Measurements from ENCODE around the gene RNF4.

The RNF4 gene

DNA sequence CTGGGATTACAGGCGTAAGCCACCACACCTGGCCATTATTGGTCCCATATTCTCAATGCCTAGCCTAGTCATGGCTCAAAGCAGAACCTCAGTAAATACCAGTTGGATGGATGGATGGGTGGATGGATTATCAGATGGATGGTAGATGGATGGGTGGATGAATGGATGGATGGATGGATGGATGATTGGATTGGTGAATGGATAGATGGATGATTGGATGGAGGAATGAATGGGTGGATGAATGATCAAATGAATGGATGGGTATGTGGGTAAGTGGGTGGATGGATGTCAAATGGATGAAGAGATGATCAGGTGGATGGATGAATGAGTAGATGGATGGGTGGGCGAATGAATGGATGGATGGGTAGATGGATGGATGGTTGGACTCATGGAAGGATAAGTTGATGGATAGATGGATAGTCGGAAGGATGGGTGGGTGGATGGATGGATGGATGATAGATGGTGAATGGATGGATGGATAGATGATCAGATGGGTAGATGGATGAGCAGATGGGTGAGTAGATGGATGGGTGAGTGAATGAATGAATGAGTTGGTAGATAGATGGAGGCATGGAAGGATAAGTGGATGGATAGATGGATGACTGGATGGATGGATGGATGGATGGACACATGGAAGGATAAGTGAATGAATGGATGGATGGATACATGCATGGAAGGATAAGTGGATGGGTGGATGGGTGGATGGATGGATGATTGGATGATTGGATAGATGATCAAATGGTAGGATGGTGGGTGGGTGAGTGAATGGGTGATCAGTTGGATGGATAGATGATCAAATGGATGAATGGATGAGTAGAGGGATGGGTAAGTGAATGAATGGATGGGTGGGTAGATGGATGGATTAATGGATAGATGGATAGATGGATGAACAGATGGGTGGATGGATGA is 22.0 kb upstream of the RNF4 start:
- POLR2A ChIA-PET = no interaction called here
- CTCF ChIA-PET = no interaction called here
- TF ChIP-seq BHLHE40 (IDR thresholded peaks at IDR 0.05; ENCODE audit: borderline replicate concordance) (no peak), SUZ12 (IDR thresholded peaks at IDR 0.05) (no peak), ARNT (IDR thresholded peaks at IDR 0.05) (no peak), L3MBTL2 (conservative IDR thresholded peaks at IDR 0.05) (no peak), ZNF384 (IDR thresholded peaks at IDR 0.05) (no peak), NFRKB (IDR thresholded peaks at IDR 0.05) (no peak), FOXA1 (IDR thresholded peaks at IDR 0.05) (no peak), LEF1 (IDR thresholded peaks at IDR 0.05; ENCODE audit: borderline replicate concordance) (no peak), SP1 (IDR thresholded peaks at IDR 0.05) (no peak), PKNOX1 (IDR thresholded peaks at IDR 0.05) (no peak), ELF4 (IDR thresholded peaks at IDR 0.05) (no peak), FOXK2 (IDR thresholded peaks at IDR 0.05) (no peak), FOXM1 (IDR thresholded peaks at IDR 0.05; ENCODE audit: borderline replicate concordance) (no peak), TARDBP (IDR thresholded peaks at IDR 0.05) (no peak)
- DNase-seq (ENCODE audit: extremely low spot score) = no peak

GRCh38 chr4:2448589-2448988 is 20.3 kb upstream of the RNF4 start:
- DNase-seq (ENCODE audit: extremely low spot score) = no peak
- TF ChIP-seq CTBP1 (IDR thresholded peaks at IDR 0.05; ENCODE audit: borderline replicate concordance) = no peak
- CTCF ChIA-PET = no interaction called here
- POLR2A ChIA-PET = interaction anchor here (1.0 to 1.3 kb wide), 2 partner anchors 17 to 20 kb away, joined by 3 to 4 read pairs; partner anchors contain the start of gene RNF4

DNA sequence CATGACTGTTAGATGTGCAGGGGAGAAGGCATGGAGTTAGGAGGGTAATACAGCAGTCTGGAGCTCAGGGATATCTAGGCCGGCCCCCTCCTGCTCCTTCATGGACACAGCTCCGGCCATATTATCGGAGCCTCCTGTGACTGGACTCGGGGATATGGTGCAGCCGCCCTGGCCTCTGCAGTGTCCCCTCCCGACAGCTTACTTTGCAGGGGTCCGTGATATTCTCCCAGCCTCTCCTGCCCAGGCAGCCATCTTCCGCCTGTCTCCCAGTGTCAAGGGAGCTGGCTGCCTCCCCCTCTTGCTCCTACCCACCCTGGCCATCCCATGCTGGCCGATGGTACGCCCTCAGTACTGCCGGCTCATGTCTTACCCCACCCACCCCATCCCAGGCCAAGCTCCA is 19.9 kb upstream of the RNF4 start:
- CTCF ChIA-PET = no interaction called here
- DNase-seq (ENCODE audit: extremely low spot score) = no peak
- no peak for TF ChIP-seq CTBP1 (IDR thresholded peaks at IDR 0.05; ENCODE audit: borderline replicate concordance)
- TF ChIP-seq FOXK2 (IDR thresholded peaks at IDR 0.05) = no peak
- TF ChIP-seq L3MBTL2 (conservative IDR thresholded peaks at IDR 0.05) = no peak
- TF ChIP-seq LEF1 (IDR thresholded peaks at IDR 0.05; ENCODE audit: borderline replicate concordance) = no peak
- TF ChIP-seq FOXM1 (IDR thresholded peaks at IDR 0.05; ENCODE audit: borderline replicate concordance) = no peak
- TF ChIP-seq HDGF (IDR thresholded peaks at IDR 0.05; ENCODE audit: borderline replicate concordance) = no peak
- TF ChIP-seq SP1 (IDR thresholded peaks at IDR 0.05) = no peak
- no peak for TF ChIP-seq ARNT (IDR thresholded peaks at IDR 0.05)
- TF ChIP-seq ELF4 (IDR thresholded peaks at IDR 0.05) = no peak
- no peak for TF ChIP-seq TARDBP (IDR thresholded peaks at IDR 0.05)
- TF ChIP-seq SUZ12 (IDR thresholded peaks at IDR 0.05) = no peak
- no peak for TF ChIP-seq NFRKB (IDR thresholded peaks at IDR 0.05)
- no peak for TF ChIP-seq FOXA1 (IDR thresholded peaks at IDR 0.05)
- POLR2A ChIA-PET = interaction anchor here (1.0 to 1.3 kb wide), 2 partner anchors 17 to 20 kb away, joined by 3 to 4 read pairs; partner anchors contain the start of gene RNF4

DNA sequence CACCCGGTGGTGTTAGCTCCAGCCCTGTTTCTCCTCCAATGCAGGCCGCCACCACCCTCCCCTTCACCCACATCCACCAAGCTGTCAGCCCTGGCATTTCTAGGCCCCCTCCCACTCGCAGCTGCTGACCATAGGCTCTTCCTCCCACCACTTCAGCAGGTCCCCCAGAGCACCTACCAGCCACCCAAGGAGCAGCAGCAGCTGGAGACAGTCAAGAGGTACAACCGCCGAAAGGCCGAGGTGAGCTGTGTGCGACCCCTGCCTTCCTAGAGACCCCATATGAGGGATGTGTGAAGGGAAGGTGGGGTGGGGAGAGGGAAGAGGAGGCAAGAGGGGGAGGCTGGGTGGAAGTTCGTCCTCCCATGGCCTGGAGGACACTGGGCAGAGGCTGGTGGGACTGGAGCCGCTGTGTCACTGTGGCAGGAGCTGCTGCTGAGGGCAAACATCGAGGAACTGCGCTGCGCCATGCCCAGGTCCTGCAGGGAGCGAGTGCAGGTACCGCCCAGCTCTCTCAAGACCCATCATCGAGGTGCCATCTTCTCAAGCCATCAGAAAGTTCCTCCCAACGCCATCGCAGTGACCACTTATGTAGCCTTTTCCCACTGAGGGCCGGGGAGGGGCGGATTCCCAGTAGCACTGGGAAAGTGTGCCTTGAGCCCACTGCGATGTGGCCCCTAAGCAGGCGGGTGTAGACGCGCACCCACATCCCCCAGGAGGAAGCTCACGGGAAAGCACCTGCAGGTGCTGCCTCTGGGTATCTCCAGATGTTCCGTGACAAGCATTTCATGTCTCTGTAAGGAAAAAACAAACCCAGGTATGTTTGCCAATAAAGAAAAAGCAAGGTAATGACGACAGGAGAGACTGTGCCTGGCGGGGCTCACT is 19.2 kb upstream of the RNF4 start:
- ChIA-PET POLR2A (interaction anchor here (1.0 to 1.3 kb wide), 2 partner anchors 16 to 19 kb away, joined by 3 to 4 read pairs; partner anchors contain the start of gene RNF4), CTCF (no interaction called here)
- no peak for TF ChIP-seq ARNT (IDR thresholded peaks at IDR 0.05)
- TF ChIP-seq ELF4 (IDR thresholded peaks at IDR 0.05) = no peak
- no peak for TF ChIP-seq ZNF384 (IDR thresholded peaks at IDR 0.05)
- no peak for TF ChIP-seq PKNOX1 (IDR thresholded peaks at IDR 0.05)
- no peak for DNase-seq (ENCODE audit: extremely low spot score)

- CTCF ChIA-PET = no interaction called here
- DNase-seq (ENCODE audit: extremely low spot score) = no peak
- POLR2A ChIA-PET = no interaction called here
- no peak for TF ChIP-seq CTBP1 (IDR thresholded peaks at IDR 0.05; ENCODE audit: borderline replicate concordance)
- no peak for TF ChIP-seq L3MBTL2 (conservative IDR thresholded peaks at IDR 0.05)
- no peak for TF ChIP-seq FOXK2 (IDR thresholded peaks at IDR 0.05)
These were observed 18.4 kb upstream of the RNF4 start for GRCh38 chr4:2450394-2451035.

DNA sequence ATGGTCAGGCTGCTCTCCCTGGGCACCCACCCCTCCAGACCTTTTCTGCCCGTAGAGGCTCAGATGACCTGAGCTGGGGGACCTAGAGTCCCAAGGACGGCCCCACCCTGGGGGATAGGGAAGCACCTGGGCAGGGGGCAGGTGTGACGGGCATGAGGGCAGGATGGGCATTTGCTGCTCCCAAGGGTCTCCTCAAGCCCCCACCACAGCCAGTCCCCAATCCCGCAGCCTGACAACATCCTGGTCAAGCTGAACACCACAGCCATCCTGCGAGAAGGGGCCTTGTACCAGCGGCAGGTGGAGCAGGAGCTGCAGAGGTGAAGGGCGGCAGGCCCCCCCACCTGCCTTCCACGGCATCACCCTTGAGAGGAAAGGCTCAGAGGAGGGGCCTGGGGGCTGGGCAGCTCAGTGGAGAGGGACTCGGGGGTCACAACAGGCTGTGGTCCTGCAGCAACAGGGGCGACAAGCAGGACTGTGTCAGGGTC is 17.8 kb upstream of the RNF4 start:
- DNase-seq (ENCODE audit: extremely low spot score) = no peak
- TF ChIP-seq L3MBTL2 (conservative IDR thresholded peaks at IDR 0.05) (no peak), ELF4 (IDR thresholded peaks at IDR 0.05) (no peak), NFRKB (IDR thresholded peaks at IDR 0.05) (no peak), SP1 (IDR thresholded peaks at IDR 0.05) (no peak), FOXA1 (IDR thresholded peaks at IDR 0.05) (no peak), ZNF384 (IDR thresholded peaks at IDR 0.05) (no peak), SUZ12 (IDR thresholded peaks at IDR 0.05) (no peak), HDGF (IDR thresholded peaks at IDR 0.05; ENCODE audit: borderline replicate concordance) (no peak), PKNOX1 (IDR thresholded peaks at IDR 0.05) (no peak)
- CTCF ChIA-PET = no interaction called here
- POLR2A ChIA-PET = no interaction called here
